ENCODE results near the gene NEK11. TPM values are rescaled to one million over a fixed set of nuclear protein-coding genes. Genes with fewer than 3 reads are reported as not detected.
A peak's percentile ranks its signal among the peaks of the same experiment; 100 is the strongest.

NEK11 gene
- total RNA-seq, 4 donors from 2014 or later: 14.8 to 34.0 (median 28.2) TPM

DNA sequence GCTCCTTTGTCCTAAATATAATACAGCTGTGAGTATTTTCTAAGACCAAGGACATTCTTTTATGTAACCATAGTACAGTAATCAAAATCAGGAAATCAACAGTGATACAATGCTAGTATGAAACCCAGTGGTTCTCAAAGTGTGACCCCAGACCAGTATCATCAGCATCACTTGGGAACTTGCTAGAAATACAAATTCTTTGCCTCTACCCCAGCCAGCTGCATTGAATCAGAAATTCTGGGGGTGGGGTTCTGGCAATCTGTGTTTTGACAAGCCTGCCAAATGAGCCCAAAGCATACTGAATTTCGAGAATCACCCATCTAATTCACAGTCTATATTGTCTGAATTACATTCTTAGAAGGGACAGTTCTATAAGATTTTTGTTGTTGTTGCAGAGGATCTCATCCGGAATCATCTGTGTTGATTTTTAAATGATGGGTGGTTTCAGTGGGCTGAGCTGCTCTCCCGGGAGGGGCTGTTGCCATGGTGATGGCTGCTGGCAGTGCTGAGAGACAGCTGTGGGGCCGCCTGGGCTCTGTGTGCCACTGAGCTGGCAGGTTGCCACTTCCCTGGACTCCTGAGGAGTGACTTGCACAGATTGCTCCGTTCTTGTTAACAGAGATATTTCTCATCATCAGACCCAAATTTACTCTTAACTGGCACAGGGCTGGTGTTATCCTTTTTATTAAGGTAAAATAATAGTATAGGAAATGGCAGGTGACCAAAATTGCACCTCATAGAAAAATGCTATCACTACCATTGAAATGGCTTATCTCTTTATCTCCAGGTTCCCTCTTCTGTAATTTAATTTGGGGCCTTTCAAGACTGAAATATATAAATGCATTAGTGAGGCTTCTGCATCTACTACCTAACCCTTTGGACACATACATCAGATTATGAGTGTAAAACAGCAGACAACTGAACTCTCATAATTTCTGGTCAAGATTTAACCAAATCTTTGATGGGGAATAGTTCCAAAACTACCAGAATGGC, 56.5 kb downstream of the NEK11 start:
- Histone ChIP-seq H3K27ac (no peak overlapping the region), H3K36me3 (no peaks in the 10 kb centered on the region), H3K27me3 (no peaks in the 10 kb centered on the region), H3K4me3 (replicated peaks in 1 of 3) (no peak overlapping the region), H3K9me3 (no peaks in the 10 kb centered on the region), H3K4me1 (no peaks in the 10 kb centered on the region)
- no peak for TF ChIP-seq POLR2A (IDR thresholded peaks at IDR 0.05)
- TF ChIP-seq, protein P1, sequence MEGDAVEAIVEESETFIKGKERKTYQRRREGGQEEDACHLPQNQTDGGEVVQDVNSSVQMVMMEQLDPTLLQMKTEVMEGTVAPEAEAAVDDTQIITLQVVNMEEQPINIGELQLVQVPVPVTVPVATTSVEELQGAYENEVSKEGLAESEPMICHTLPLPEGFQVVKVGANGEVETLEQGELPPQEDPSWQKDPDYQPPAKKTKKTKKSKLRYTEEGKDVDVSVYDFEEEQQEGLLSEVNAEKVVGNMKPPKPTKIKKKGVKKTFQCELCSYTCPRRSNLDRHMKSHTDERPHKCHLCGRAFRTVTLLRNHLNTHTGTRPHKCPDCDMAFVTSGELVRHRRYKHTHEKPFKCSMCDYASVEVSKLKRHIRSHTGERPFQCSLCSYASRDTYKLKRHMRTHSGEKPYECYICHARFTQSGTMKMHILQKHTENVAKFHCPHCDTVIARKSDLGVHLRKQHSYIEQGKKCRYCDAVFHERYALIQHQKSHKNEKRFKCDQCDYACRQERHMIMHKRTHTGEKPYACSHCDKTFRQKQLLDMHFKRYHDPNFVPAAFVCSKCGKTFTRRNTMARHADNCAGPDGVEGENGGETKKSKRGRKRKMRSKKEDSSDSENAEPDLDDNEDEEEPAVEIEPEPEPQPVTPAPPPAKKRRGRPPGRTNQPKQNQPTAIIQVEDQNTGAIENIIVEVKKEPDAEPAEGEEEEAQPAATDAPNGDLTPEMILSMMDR (IDR thresholded peaks at IDR 0.05): no peak
- intact Hi-C loops (cut with DNase I): no loop called here
- peak; percentile 61 to 71 for DNase-seq
- WGBS, 2 donors: 27 to 44% methylated on average over 5 of the region's 5 CpGs

DNA sequence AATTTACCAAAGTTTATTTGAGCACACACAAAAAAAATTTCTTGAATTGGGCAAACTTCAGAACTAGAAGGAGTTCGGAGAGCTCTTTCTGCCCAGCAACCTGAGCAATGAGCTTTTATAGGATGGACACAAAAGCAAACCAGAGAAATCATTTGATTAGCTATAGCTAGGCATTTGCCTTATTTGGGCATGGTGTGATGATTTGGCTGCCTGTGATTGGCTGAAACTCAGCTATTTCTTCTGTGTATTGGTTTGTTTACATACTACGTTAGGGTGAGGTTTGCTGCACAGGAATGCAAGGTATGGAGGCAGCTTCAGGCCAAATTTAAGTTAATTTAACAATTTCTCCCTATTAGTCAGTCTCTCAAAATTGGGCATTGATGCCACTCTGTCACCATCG, 65.1 kb downstream of the NEK11 start:
- WGBS, 2 donors: 95 to 96% methylated on average over 3 of the region's 3 CpGs
- no peaks in the 10 kb centered on the region for H3K27me3 ChIP-seq
- intact Hi-C loops (cut with DNase I): no loop called here

DNA sequence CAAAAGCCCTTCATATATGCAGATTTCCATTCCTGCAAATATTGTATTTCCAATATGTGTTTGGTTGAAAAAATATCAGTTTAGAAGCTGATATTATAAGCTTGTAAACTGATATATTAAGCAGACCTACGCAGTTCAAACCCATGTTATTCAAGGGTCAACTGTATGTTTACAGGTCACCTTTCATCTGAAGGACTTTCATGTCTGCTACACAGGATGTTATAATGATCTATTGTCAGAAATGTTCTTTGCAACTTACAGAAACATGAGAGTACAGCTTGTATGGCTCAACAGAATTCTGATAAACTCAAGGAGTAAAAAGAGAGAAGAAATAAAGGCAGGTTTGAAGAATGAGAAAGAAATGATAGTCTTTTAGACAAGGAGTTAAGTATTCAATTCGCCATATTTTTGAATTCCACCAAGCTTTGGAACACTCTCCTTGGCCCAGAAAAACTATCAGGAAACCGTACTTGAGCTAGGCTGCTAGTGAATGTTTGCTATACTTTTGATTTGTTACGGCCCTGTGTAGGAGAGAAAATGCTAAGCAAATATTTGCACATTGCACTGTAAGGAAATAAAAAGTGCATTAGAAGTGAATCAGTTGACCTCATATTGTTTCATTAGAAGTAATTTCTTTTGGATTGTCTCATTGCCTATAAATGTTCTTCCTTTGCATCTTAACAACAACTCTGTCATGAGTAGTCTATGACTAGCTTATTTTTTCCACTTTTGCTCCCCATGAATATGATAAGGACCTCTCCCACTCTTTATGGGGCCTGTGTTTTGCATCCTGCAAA, 81.2 kb downstream of the NEK11 start:
- TF ChIP-seq POLR2A (IDR thresholded peaks at IDR 0.05): no peak
- TF ChIP-seq, protein P1 (IDR thresholded peaks at IDR 0.05): no peak

More for the DNA sequence above, 65.1 kb downstream of the NEK11 start:
- no peaks in the 10 kb centered on the region for H3K9me3 ChIP-seq
- H3K4me1 ChIP-seq: no peaks in the 10 kb centered on the region
- no peaks in the 10 kb centered on the region for H3K36me3 ChIP-seq
- TF ChIP-seq, protein P1 (IDR thresholded peaks at IDR 0.05): no peak
- TF ChIP-seq POLR2A (IDR thresholded peaks at IDR 0.05): no peak
- H3K27ac ChIP-seq: no peak overlapping the region
- DNase-seq: no peak
- no peak overlapping the region for H3K4me3 ChIP-seq (replicated peaks in 1 of 3)

DNA sequence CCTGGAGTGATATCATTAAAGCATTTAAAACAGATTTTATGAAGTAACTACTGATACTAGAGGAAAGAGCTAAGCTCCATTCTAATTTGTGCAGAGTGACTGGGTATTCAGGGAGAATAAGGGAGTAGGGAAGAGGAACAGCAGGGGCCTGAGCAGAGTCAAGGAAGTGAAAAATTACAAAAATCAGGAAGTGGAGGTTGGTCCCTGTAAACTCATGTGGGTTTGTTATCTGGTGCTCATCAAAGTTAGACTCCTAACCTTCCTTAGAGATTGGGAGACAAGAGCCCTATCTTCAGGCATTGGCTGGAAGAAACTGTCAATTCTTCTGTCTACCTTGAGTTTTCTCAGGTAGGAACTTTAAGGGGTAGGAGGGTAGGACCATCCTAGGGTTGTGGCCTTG, 82.5 kb downstream of the NEK11 start:
- no peaks in the 10 kb centered on the region for H3K27me3 ChIP-seq
- no peak for DNase-seq
- intact Hi-C loops (cut with DNase I): no loop called here
- H3K4me3 ChIP-seq (replicated peaks in 1 of 3): no peak overlapping the region
- no peaks in the 10 kb centered on the region for H3K9me3 ChIP-seq
- H3K4me1 ChIP-seq: no peaks in the 10 kb centered on the region
- no peak for TF ChIP-seq POLR2A (IDR thresholded peaks at IDR 0.05)
- TF ChIP-seq, protein P1 (IDR thresholded peaks at IDR 0.05): no peak
- H3K36me3 ChIP-seq: no peaks in the 10 kb centered on the region
- H3K27ac ChIP-seq: no peak overlapping the region

More for the DNA sequence above, 81.2 kb downstream of the NEK11 start:
- Histone ChIP-seq H3K27ac (no peak overlapping the region), H3K36me3 (no peaks in the 10 kb centered on the region), H3K9me3 (no peaks in the 10 kb centered on the region), H3K4me1 (no peaks in the 10 kb centered on the region), H3K27me3 (no peaks in the 10 kb centered on the region), H3K4me3 (replicated peaks in 1 of 3) (no peak overlapping the region)
- no peak for DNase-seq
- whole genome bisulfite sequencing, 2 donors: 91% methylated on average over 4 of the region's 4 CpGs
- intact Hi-C loops (cut with DNase I): no loop called here

Data from thyroid gland (tissue), 4 donors.